Left ventricle myocardium superior (tissue), 1 donor: Measurements from ENCODE around the gene INF2. TPM values are rescaled to one million over a fixed set of nuclear protein-coding genes. Genes with fewer than 3 reads are reported as not detected.

Source experiments
- ATAC-seq: fragments of 200-7000 bp; cut with Tn5 transposase; one replicate; pipeline ENCODE4 v1.9.1; 2020; ENCODE audit warnings: mild to moderate bottlenecking, moderate library complexity
- DNase-seq: peaks from one replicate; pipeline ENCODE4 v3.0.0-alpha.2; 2020
- intact Hi-C: fragments of 100-400 bp; cut with micrococcal nuclease; formaldehyde crosslinking; loops from one replicate; pipeline ENCODE4 v1.11.0; 2022
- total RNA-seq: library from RNA; stranded (reverse); fragmentation: NEBNext Ultra II Directional; extraction: Animal tissue kit (Norgen Biotek cat#: 25700); gene quantifications from one replicate; pipeline ENCODE4 v1.2.1, GENCODE V29; 2021
- donor health status: DM: no; HTN: yes; CAD: no; lungs with severe emphysema.

INF2 gene
- total RNA-seq, 1 donor from 2014 or later = 30.4 TPM

GRCh38 chr14:104696671-104697316, 7.4 kb downstream of the INF2 start:
- intact Hi-C loops = no loop called here
- no peak for DNase-seq
- ATAC-seq = no peak

GRCh38 chr14:104697317-104697703, 7.9 kb downstream of the INF2 start:
- ATAC-seq (no peak), DNase-seq (no peak)
- intact Hi-C loops = no loop called here

DNA sequence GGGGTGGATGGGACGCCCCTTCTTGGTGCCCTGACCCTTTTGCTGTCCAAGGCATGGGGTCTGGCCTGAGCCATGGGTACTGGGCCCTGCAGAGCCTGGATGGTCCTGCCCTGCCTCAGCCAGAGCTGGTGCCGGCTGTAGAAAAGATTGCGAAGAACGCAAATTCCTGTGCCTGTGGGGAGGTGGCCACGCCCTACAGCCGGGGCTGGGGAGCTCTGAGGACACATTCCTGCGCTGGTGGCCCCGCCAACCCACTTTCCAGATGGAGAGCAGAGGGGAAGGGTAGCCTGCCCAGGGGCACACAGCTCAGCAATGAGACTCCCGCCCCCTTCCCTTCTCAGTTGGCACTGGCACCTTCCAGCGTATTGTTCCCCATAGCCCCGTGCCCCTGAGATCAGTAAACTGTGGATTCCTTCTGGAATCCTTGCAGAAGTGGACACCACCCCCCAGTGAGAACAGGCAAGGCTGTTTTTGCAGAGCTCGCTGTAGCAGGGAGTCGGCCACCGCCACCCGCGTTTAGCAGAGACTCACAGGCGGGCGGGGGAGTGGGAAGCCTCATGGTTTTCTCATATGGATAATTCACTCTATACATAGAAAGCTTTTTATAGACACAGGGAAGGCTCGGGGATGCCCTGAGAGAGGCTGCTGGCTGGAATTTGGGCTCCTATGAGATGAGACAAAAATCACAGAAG, 8.6 kb downstream of the INF2 start:
- intact Hi-C loops = no loop called here
- DNase-seq = no peak
- peak; percentile 3 for ATAC-seq

GRCh38 chr14:104698688-104699425, 9.4 kb downstream of the INF2 start:
- intact Hi-C loops = no loop called here
- ATAC-seq (peak; percentile 51), DNase-seq (peak; percentile 78)

DNA sequence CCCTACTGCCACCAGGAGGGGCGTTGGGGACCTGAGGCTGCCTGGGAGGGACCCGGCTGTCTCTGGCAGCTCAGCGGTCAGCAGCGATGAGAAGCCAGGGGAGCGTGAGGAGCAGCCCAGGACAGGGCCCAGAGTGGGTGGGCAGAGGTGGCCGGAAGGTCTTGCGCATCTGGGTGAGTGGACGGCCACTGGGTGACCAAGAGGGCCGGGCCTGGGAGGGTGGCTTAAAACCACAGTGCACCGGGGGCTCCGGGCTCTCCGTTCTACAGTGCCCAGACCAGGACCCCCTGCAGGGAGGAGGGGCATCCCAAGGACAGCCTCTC, 10.0 kb downstream of the INF2 start:
- intact Hi-C loops = no loop called here
- DNase-seq (no peak), ATAC-seq (no peak)

- peak; percentile 47 for ATAC-seq
- intact Hi-C loops = loop anchor here (10.0 kb wide), 1 partner anchor 45 kb away; no protein-coding TSS in a partner anchor
- DNase-seq = no peak
Measured at GRCh38 chr14:104700225-104700651, 10.8 kb downstream of the INF2 start.

DNA sequence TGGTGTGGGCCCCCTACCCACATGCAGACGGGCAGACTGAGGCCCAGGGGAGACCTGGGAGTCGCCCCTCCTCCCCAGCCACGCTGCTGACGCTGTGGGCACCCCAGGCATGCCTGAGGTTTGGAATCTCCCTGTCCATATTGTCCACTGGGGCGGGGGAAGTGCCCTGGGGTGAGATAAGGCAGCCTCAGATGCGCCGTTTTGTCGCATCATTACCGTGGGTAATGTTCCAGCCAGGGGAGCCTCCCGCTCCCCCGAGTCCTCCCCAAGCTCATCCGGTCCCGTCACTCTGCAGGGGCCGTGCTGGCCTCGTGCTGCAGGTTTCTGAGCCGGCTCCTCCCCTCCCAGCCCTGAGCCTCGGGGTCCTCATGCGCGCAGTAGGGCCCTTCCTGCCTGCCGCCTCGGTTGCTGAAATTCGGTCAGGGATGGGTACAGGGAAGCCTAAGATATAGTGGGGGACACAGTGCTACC, 11.4 kb downstream of the INF2 start:
- intact Hi-C loops = loop anchor here (10.0 kb wide), 1 partner anchor 46 kb away; no protein-coding TSS in a partner anchor
- ATAC-seq = no peak

GRCh38 chr14:104701383-104702076, 12.1 kb downstream of the INF2 start:
- ATAC-seq = no peak
- DNase-seq = no peak
- intact Hi-C loops = loop anchor here (10.0 kb wide), 1 partner anchor 47 kb away; no protein-coding TSS in a partner anchor

More for the DNA sequence above, 11.4 kb downstream of the INF2 start:
- DNase-seq = no peak

GRCh38 chr14:104702106-104702505, 12.7 kb downstream of the INF2 start:
- intact Hi-C loops = loop anchor here (10.0 kb wide), 1 partner anchor 47 kb away; no protein-coding TSS in a partner anchor
- no peak for DNase-seq
- ATAC-seq = no peak

- no peak for DNase-seq
- intact Hi-C loops = loop anchor here (10.0 kb wide), 1 partner anchor 48 kb away; no protein-coding TSS in a partner anchor
- ATAC-seq = no peak
Measured at GRCh38 chr14:104702673-104703072, 13.3 kb downstream of the INF2 start.

- intact Hi-C loops = loop anchor here (10.0 kb wide), 1 partner anchor 48 kb away; no protein-coding TSS in a partner anchor
- ATAC-seq (no peak), DNase-seq (no peak)
Measured at GRCh38 chr14:104703269-104703668, 13.9 kb downstream of the INF2 start.

DNA sequence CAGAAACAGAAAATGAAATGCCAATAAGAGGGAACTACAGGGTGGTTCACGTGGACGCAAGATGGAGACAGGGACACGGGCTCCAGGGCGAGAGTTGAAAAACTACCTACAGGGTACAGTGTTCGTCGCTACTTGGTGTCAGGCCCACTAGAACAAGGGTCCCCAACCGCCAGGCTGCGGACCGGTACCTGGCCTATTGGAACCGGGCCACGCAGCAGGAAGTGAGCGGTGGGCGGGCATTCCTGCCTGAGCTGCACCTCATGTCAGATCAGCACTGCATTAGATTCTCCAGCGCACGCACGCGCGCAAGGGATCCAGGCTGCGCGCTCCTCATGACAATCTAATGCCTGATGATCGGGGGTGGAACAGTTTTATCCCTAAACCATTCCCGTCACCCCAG, 14.8 kb downstream of the INF2 start:
- ATAC-seq = no peak
- no peak for DNase-seq
- intact Hi-C loops = loop anchor here (10.0 kb wide), 1 partner anchor 49 kb away; no protein-coding TSS in a partner anchor

DNA sequence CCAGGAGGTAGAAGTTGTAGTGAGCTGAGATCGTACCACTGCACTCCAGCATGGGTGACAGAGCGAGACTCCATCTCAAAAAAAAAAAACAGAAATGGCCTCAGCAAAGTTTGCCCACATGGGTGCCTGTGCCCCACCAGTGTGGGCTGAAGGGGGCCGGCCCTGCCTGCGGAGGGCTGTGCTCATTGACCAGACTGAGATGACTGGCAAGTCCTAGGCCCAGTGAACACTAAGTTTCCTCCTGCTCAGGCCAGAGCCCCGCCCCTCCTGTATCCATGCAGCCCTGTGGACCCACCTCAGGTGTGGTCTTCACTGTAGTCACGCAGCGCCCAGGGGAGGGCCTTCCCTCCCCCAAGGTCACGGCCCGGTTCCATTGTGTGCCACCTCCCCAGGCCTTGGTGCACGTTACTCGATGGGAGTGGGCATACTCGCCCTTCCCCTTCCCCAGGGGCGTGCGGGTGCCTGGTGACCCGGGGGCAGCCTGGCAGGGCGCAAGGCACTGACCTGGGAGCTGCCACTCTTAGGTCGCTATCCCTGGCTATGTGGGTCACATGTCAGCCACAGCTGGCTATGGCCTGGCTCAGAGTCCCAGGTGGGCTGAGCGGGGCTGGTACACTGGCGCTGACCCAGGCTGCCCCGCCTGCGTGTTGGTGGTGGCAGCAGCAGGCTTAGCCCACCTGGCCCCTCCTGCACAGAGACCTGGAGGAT, 16.1 kb downstream of the INF2 start:
- DNase-seq (no peak), ATAC-seq (no peak)
- intact Hi-C loops = loop anchor here (10.0 kb wide), 1 partner anchor 51 kb away; no protein-coding TSS in a partner anchor

DNA sequence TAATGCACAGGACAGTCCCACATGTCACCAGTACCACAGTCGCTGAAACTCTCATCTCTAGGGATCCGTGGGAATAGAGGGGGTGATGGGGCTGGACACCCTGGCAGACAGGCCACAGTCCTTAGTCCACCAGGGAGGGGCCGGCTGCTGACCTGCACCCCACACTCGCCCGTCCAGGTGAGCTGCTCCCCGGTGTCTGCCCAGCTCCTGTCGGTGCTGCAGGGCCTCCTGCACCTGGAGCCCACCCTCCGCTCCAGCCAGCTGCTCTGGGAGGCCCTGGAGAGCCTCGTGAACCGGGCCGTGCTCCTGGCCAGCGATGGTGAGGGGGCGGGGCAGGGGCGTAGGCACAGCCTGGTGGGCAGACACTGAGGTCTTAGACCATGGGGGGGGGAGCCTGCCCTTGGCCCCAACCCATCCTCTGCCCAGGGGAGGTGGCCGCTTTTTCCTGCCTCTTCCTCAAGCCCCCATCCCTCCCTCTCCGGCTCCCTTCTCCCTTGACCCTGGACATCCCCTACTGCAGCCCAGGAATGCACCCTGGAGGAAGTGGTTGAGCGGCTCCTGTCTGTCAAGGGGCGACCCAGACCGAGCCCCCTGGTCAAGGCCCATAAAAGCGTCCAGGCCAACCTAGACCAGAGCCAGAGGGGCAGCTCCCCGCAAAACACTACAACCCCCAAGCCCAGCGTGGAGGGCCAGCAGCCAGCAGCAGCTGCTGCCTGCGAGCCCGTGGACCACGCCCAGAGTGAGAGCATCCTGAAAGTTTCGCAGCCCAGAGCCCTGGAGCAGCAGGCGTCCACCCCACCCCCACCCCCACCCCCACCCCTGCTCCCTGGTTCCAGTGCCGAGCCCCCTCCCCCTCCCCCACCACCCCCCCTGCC, 17.6 kb downstream of the INF2 start:
- intact Hi-C loops = loop anchor here (10.0 kb wide), 1 partner anchor 52 kb away; no protein-coding TSS in a partner anchor
- DNase-seq = no peak
- ATAC-seq = no peak

DNA sequence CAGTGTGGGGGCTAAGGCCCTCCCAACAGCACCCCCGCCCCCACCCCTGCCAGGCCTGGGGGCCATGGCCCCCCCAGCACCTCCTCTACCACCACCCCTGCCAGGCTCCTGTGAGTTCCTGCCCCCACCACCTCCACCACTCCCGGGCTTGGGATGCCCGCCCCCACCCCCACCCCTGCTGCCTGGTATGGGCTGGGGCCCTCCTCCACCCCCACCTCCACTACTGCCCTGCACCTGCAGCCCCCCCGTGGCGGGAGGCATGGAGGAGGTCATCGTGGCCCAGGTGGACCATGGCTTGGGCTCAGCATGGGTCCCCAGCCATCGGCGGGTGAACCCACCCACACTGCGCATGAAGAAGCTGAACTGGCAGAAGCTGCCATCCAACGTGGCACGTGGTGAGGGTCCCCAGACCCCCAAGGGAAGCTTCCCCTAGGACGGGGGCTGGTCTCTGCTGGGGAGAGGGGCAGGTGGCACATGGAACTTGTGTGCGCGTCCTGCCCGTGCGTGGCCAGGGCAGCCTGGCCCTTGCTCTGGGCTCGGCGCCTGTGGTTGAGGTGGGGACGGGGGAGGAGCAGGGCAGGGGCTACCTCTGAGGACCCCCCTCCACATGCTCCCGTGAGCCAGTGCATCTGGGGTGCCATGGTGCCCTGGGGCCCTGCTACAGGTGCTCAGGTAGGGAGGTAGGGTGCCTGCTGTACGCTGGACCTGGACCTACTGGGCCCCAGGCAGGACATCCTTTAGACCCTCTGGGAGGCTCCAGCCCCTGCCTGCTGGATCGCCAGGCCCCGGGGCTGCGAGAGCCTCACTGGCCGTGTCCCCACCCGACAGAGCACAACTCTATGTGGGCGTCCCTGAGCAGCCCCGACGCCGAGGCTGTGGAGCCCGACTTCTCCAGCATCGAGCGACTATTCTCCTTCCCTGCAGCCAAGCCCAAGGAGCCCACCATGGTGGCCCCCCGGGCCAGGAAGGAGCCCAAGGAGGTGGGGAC, 18.5 kb downstream of the INF2 start:
- peak; percentile 2 for ATAC-seq
- intact Hi-C loops = loop anchor here (10.0 kb wide), 1 partner anchor 53 kb away; no protein-coding TSS in a partner anchor

GRCh38 chr14:104708606-104709268, 19.3 kb downstream of the INF2 start:
- peak; percentile 74 for ATAC-seq
- DNase-seq = peak; percentile 84
- intact Hi-C loops = loop anchor here (10.0 kb wide), 1 partner anchor 54 kb away; no protein-coding TSS in a partner anchor

More for the DNA sequence above, 18.5 kb downstream of the INF2 start:
- DNase-seq = no peak
